Activated naive CD4-positive, alpha-beta T cell (primary cell): ENCODE measurements around the gene HAUS8.
"Not testable (repeated sequence)": the region's sequence is repeated elsewhere in the genome, so short reads cannot be mapped to it uniquely, and the experiment has no call there.

ENCODE experiments used
- DNase-seq, 4 experiments: peaks; one replicate each; lab custom pipeline; 2025; lab: John Stamatoyannopoulos, UW

Gene HAUS8

GRCh38 chr19:17101686-17102628, 26.7 kb upstream of the HAUS8 start:
- DNase-seq = no peak

GRCh38 chr19:17098326-17098725, 23.1 kb upstream of the HAUS8 start:
- no peak for DNase-seq

- no peak for DNase-seq
Observed at GRCh38 chr19:17097593-17098126, 22.4 kb upstream of the HAUS8 start.

GRCh38 chr19:17095141-17095919, 20.1 kb upstream of the HAUS8 start:
- no peak for DNase-seq

- DNase-seq = not testable (repeated sequence)
Observed at GRCh38 chr19:17094694-17095093, 19.4 kb upstream of the HAUS8 start.

GRCh38 chr19:17092696-17093095, 17.4 kb upstream of the HAUS8 start:
- no peak for DNase-seq

GRCh38 chr19:17091758-17092333, 16.6 kb upstream of the HAUS8 start:
- DNase-seq = peak in 1 of 4 experiments; percentile 23

GRCh38 chr19:17090583-17090982, 15.3 kb upstream of the HAUS8 start:
- no peak for DNase-seq

GRCh38 chr19:17088552-17088951, 13.3 kb upstream of the HAUS8 start:
- DNase-seq = no peak

GRCh38 chr19:17086834-17087233, 11.6 kb upstream of the HAUS8 start:
- no peak for DNase-seq

GRCh38 chr19:17086120-17086519, 10.9 kb upstream of the HAUS8 start:
- DNase-seq = no peak

GRCh38 chr19:17081672-17082630, 6.7 kb upstream of the HAUS8 start:
- DNase-seq = no peak

GRCh38 chr19:17080440-17080801, 5.2 kb upstream of the HAUS8 start:
- DNase-seq = no peak

- peak in 2 of 4 experiments; percentile 19 to 41 for DNase-seq
Observed at GRCh38 chr19:17079710-17080439, 4.6 kb upstream of the HAUS8 start.

- no peak for DNase-seq
Observed at GRCh38 chr19:17078920-17079709, 3.9 kb upstream of the HAUS8 start.

- DNase-seq = no peak
Observed at GRCh38 chr19:17078036-17078919, 3.0 kb upstream of the HAUS8 start.

GRCh38 chr19:17077447-17078028, 2.3 kb upstream of the HAUS8 start:
- no peak for DNase-seq

GRCh38 chr19:17076543-17076991, 1.3 kb upstream of the HAUS8 start:
- peak in 1 of 4 experiments; percentile 10 for DNase-seq
